GM19099 (cell line): Measurements from ENCODE around the gene EGLN2.

ENCODE experiments used
- POLR2A ChIP-seq: IDR thresholded peaks from 3 replicates; pipeline ENCODE4 v1.6.1; 2011; ENCODE audit warnings: low read depth; ENCODE audit not compliant: insufficient read length; ENCODE audit errors: extremely low read depth

Gene EGLN2

GRCh38 chr19:40768869-40769268 lies 30.1 kb upstream of the EGLN2 start:
- no peak for TF ChIP-seq POLR2A

- no peak for TF ChIP-seq POLR2A
Observed at GRCh38 chr19:40774916-40775631, 23.9 kb upstream of the EGLN2 start, which contains the start of gene MIA. MIA (plus strand) TSS chr19:40775521; CDS start chr19:40775543, 22 bp downstream.

GRCh38 chr19:40775632-40776022 lies 23.4 kb upstream of the EGLN2 start:
- no peak for TF ChIP-seq POLR2A

GRCh38 chr19:40776364-40776763 lies 22.6 kb upstream of the EGLN2 start:
- no peak for TF ChIP-seq POLR2A

GRCh38 chr19:40776932-40777644 lies 21.9 kb upstream of the EGLN2 start:
- TF ChIP-seq POLR2A, result no peak

- no peak for TF ChIP-seq POLR2A
Observed at GRCh38 chr19:40777645-40777936, 21.4 kb upstream of the EGLN2 start.

- peak; percentile 70 for TF ChIP-seq POLR2A
Observed at GRCh38 chr19:40777937-40778705, 20.9 kb upstream of the EGLN2 start, which contains the start of gene RAB4B. RAB4B (plus strand) TSS chr19:40778247; CDS start chr19:40778376, 129 bp downstream.

GRCh38 chr19:40778706-40779284 lies 20.2 kb upstream of the EGLN2 start:
- TF ChIP-seq POLR2A, result no peak

GRCh38 chr19:40780582-40780981 lies 18.4 kb upstream of the EGLN2 start:
- TF ChIP-seq POLR2A, result no peak

GRCh38 chr19:40781140-40781539 lies 17.9 kb upstream of the EGLN2 start:
- no peak for TF ChIP-seq POLR2A

GRCh38 chr19:40783711-40784110 lies 15.3 kb upstream of the EGLN2 start:
- no peak for TF ChIP-seq POLR2A

GRCh38 chr19:40785526-40785925 lies 13.5 kb upstream of the EGLN2 start:
- TF ChIP-seq POLR2A, result no peak

GRCh38 chr19:40786060-40787037 lies 12.6 kb upstream of the EGLN2 start:
- no peak for TF ChIP-seq POLR2A

GRCh38 chr19:40791349-40791748 lies 7.6 kb upstream of the EGLN2 start:
- no peak for TF ChIP-seq POLR2A
